Astrocyte (in vitro differentiated cells and primary cell): ENCODE results near the gene FRMD4B. TPM values are rescaled to one million over a fixed set of nuclear protein-coding genes. Genes with fewer than 3 reads are reported as not detected.

ENCODE experiments used
- DNase-seq: peaks from one replicate; pipeline ENCODE4 v3.0.0-alpha.2; 2010; ENCODE audit warnings: low read depth
- FAIRE-seq: peaks from 2 replicates; lab custom pipeline; 2011; peaks lifted over from hg19 to GRCh38; lab: Jason Lieb, UNC
- H2AFZ ChIP-seq: 2 replicates; pipeline ENCODE4 v1.6.0; 2012; ENCODE audit warnings: low read depth, low read length, inconsistent platforms
- H3K27ac ChIP-seq: 2 replicates; pipeline ENCODE4 v1.5.1; 2011; ENCODE audit warnings: low read depth, low read length, inconsistent platforms
- H3K27me3 ChIP-seq: 2 replicates; pipeline ENCODE4 v1.6.0; 2011; ENCODE audit warnings: low read length, inconsistent platforms; ENCODE audit not compliant: insufficient read depth
- H3K36me3 ChIP-seq: 2 replicates; pipeline ENCODE4 v1.5.1; 2011; ENCODE audit warnings: low read length, inconsistent platforms; ENCODE audit not compliant: insufficient read depth
- H3K4me1 ChIP-seq: 2 replicates; pipeline ENCODE4 v1.5.1; 2011; ENCODE audit warnings: low read length, inconsistent platforms; ENCODE audit not compliant: insufficient read depth
- H3K4me2 ChIP-seq: 2 replicates; pipeline ENCODE4 v1.6.0; 2012; ENCODE audit warnings: low read length, inconsistent platforms
- H3K4me3 ChIP-seq: 2 replicates; pipeline ENCODE4 v1.5.1; 2011; ENCODE audit warnings: low read depth, mild to moderate bottlenecking, low read length, inconsistent platforms; ENCODE audit not compliant: insufficient read depth
- H3K79me2 ChIP-seq: 2 replicates; pipeline ENCODE4 v1.6.0; 2012; ENCODE audit warnings: mild to moderate bottlenecking, low read length, inconsistent platforms; ENCODE audit not compliant: insufficient read depth
- H3K9ac ChIP-seq: 2 replicates; pipeline ENCODE4 v1.6.0; 2012; ENCODE audit warnings: mild to moderate bottlenecking, low read length, inconsistent platforms
- H3K9me3 ChIP-seq: 2 replicates; pipeline ENCODE4 v1.5.1; 2012; ENCODE audit warnings: low read depth, mild to moderate bottlenecking, low read length, inconsistent platforms; ENCODE audit not compliant: insufficient read depth
- H4K20me1 ChIP-seq: 2 replicates; pipeline ENCODE4 v1.6.0; 2012; ENCODE audit warnings: low read length, inconsistent platforms; ENCODE audit not compliant: insufficient read depth
- H3K27ac Mint-ChIP-seq: one replicate; pipeline ENCODE4 v1.8.0; 2021; ENCODE audit warnings: mild to moderate bottlenecking, mixed read lengths; ENCODE audit not compliant: unreplicated experiment
- H3K27me3 Mint-ChIP-seq: one replicate; pipeline ENCODE4 v1.8.0; 2021; ENCODE audit warnings: low read depth, mixed read lengths; ENCODE audit not compliant: unreplicated experiment
- H3K36me3 Mint-ChIP-seq: one replicate; pipeline ENCODE4 v1.8.0; 2021; ENCODE audit warnings: low read depth, mixed read lengths; ENCODE audit not compliant: unreplicated experiment
- H3K4me1 Mint-ChIP-seq: one replicate; pipeline ENCODE4 v1.8.0; 2021; ENCODE audit warnings: low read depth, mixed read lengths; ENCODE audit not compliant: unreplicated experiment
- H3K4me3 Mint-ChIP-seq: one replicate; pipeline ENCODE4 v1.8.0; 2021; ENCODE audit warnings: mild to moderate bottlenecking, moderate library complexity, mixed read lengths; ENCODE audit not compliant: unreplicated experiment
- H3K9me3 Mint-ChIP-seq: one replicate; pipeline ENCODE4 v1.8.0; 2021; ENCODE audit warnings: mild to moderate bottlenecking, mixed read lengths; ENCODE audit not compliant: unreplicated experiment
- CTCF ChIP-seq: IDR thresholded peaks from 2 replicates; pipeline ENCODE4 v1.5.1; 2011; ENCODE audit warnings: low read depth, mild to moderate bottlenecking, inconsistent platforms, low read length, moderate library complexity; ENCODE audit not compliant: insufficient read depth
- EZH2 ChIP-seq: IDR thresholded peaks from 2 replicates; pipeline ENCODE4 v1.6.1; 2012; ENCODE audit warnings: mild to moderate bottlenecking, low read length, inconsistent platforms; ENCODE audit not compliant: insufficient read depth
- total RNA-seq: library from RNA; stranded (reverse); gene quantifications from 2 replicates; pipeline ENCODE4 v1.2.1, GENCODE V29; 2021

Gene FRMD4B
- total RNA-seq, 1 donor from 2014 or later = 9.2 TPM

- Mint-ChIP-seq H3K36me3 (no peaks in the 10 kb centered on the region), H3K4me1 (no peaks in the 10 kb centered on the region), H3K4me3 (no peak overlapping the region), H3K27me3 (no peaks in the 10 kb centered on the region), H3K27ac (no peak overlapping the region), H3K9me3 (no peaks in the 10 kb centered on the region)
- Histone ChIP-seq H3K36me3 (no peaks in the 10 kb centered on the region), H3K79me2 (no peaks in the 10 kb centered on the region), H3K27ac (no peak overlapping the region), H2AFZ (no peak overlapping the region), H3K4me1 (no peaks in the 10 kb centered on the region), H4K20me1 (no peaks in the 10 kb centered on the region), H3K27me3 (peaks cover 3% of the 10 kb centered on the region), H3K4me2 (no peak overlapping the region), H3K9me3 (no peaks in the 10 kb centered on the region), H3K9ac (no peak overlapping the region), H3K4me3 (no peak overlapping the region)
- TF ChIP-seq EZH2 (no peak), CTCF (no peak)
- DNase-seq (no peak), FAIRE-seq (no peak)
Observed at GRCh38 chr3:69126216-69126615, 259.7 kb downstream of the FRMD4B start.

- H3K4me2 ChIP-seq = no peak within 1 kb of the TSS
- H3K9me3 ChIP-seq = no peaks in the 10 kb centered on the region
- Mint-ChIP-seq H3K4me3 (no peak within 1 kb of the TSS), H3K27ac (no peak within 1 kb of the TSS), H3K4me1 (no peaks in the 10 kb centered on the region), H3K36me3 (no peaks in the 10 kb centered on the region), H3K27me3 (no peaks in the 10 kb centered on the region), H3K9me3 (no peaks in the 10 kb centered on the region)
- H2AFZ ChIP-seq = no peak within 1 kb of the TSS
- H3K9ac ChIP-seq = no peak within 1 kb of the TSS
- H3K79me2 ChIP-seq = no peaks in the 10 kb centered on the region
- H3K4me1 ChIP-seq = no peaks in the 10 kb centered on the region
- H3K27me3 ChIP-seq = peaks cover 3% of the 10 kb centered on the region
- DNase-seq (no peak), FAIRE-seq (no peak)
- H3K27ac ChIP-seq = no peak within 1 kb of the TSS
- no peaks in the 10 kb centered on the region for H3K36me3 ChIP-seq
- H4K20me1 ChIP-seq = no peaks in the 10 kb centered on the region
- TF ChIP-seq CTCF = no peak
- no peak for TF ChIP-seq EZH2
- H3K4me3 ChIP-seq = no peak within 1 kb of the TSS
Observed at GRCh38 chr3:69122403-69122802, 263.5 kb downstream of the FRMD4B start, which contains the start of gene LMOD3. TSS of gene LMOD3 (minus strand) at chr3:69122595. CDS start at chr3:69122386, 209 bp downstream.

- no peak overlapping the region for H3K4me3 ChIP-seq
- peaks cover 3% of the 10 kb centered on the region for H3K27me3 ChIP-seq
- H3K36me3 ChIP-seq = no peaks in the 10 kb centered on the region
- no peak overlapping the region for H2AFZ ChIP-seq
- no peaks in the 10 kb centered on the region for H3K9me3 Mint-ChIP-seq
- no peak for TF ChIP-seq CTCF
- no peak for TF ChIP-seq EZH2
- no peaks in the 10 kb centered on the region for H3K79me2 ChIP-seq
- no peak overlapping the region for H3K27ac ChIP-seq
- no peak overlapping the region for H3K4me2 ChIP-seq
- no peaks in the 10 kb centered on the region for H3K4me1 ChIP-seq
- FAIRE-seq = no peak
- no peaks in the 10 kb centered on the region for H3K36me3 Mint-ChIP-seq
- no peak overlapping the region for H3K27ac Mint-ChIP-seq
- no peaks in the 10 kb centered on the region for H3K4me1 Mint-ChIP-seq
- no peak overlapping the region for H3K4me3 Mint-ChIP-seq
- H3K9ac ChIP-seq = no peak overlapping the region
- no peak for DNase-seq
- H3K27me3 Mint-ChIP-seq = no peaks in the 10 kb centered on the region
- no peaks in the 10 kb centered on the region for H4K20me1 ChIP-seq
- H3K9me3 ChIP-seq = no peaks in the 10 kb centered on the region
Observed at GRCh38 chr3:69121950-69122349, 263.9 kb downstream of the FRMD4B start.
